B cell (primary cell): Measurements from ENCODE around the gene LARGE1.

Source experiments
- EZH2 ChIP-seq: IDR thresholded peaks from 2 replicates; pipeline ENCODE4 v1.6.1; 2012; ENCODE audit warnings: borderline replicate concordance, low read depth, mild to moderate bottlenecking, moderate library complexity, low read length; ENCODE audit not compliant: insufficient read depth, poor library complexity, severe bottlenecking
- TF ChIP-seq, protein P1 (sequence below): fragments of 200-600 bp; IDR thresholded peaks from one replicate; pipeline ENCODE4 v1.8.0; 2022; ENCODE audit warnings: antibody characterized with exemption, mild to moderate bottlenecking

DNA sequence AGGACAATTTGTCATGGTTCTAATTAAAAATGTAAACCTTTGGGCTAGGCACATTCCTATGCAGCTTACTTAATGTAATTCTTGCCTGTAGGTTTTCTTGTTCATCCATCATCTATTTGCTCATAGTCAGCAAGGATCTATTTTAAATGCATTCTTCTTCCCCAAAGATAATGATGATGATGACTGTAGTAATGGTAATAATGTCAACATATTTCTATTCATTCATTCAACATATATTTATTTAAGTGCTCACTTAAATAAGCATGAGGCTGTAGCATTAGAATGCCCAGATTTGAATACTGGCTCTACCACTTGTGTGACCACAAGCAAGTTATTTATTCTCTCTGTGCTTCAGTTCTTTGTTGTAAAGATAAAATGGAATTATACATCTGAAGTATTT lies 692.5 kb downstream of the LARGE1 start:
- TF ChIP-seq, protein P1, sequence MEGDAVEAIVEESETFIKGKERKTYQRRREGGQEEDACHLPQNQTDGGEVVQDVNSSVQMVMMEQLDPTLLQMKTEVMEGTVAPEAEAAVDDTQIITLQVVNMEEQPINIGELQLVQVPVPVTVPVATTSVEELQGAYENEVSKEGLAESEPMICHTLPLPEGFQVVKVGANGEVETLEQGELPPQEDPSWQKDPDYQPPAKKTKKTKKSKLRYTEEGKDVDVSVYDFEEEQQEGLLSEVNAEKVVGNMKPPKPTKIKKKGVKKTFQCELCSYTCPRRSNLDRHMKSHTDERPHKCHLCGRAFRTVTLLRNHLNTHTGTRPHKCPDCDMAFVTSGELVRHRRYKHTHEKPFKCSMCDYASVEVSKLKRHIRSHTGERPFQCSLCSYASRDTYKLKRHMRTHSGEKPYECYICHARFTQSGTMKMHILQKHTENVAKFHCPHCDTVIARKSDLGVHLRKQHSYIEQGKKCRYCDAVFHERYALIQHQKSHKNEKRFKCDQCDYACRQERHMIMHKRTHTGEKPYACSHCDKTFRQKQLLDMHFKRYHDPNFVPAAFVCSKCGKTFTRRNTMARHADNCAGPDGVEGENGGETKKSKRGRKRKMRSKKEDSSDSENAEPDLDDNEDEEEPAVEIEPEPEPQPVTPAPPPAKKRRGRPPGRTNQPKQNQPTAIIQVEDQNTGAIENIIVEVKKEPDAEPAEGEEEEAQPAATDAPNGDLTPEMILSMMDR = no peak
- TF ChIP-seq EZH2 = no peak
